Naive B cell (primary cell): Measurements from ENCODE around the gene TM9SF2. TPM values are rescaled to one million over a fixed set of nuclear protein-coding genes. Genes with fewer than 3 reads are reported as not detected.

Source experiments
- ATAC-seq, 2 donors: fragments of 150-1000 bp; cut with Tn5 transposase; 2 replicates each; pipeline ENCODE4 v1.10.0; 2021; ENCODE audit warnings: low read depth in 2 of 2, mild to moderate bottlenecking in 2 of 2, moderate library complexity in 2 of 2
- DNase-seq: peaks from one replicate; pipeline ENCODE4 v3.0.0; 2022
- H3K27ac Mint-ChIP-seq, 6 donors: one replicate each; pipeline ENCODE4 v1.8.0; 2020 to 2022; ENCODE audit warnings: mild to moderate bottlenecking in 6 of 6, mixed read lengths in 6 of 6, moderate library complexity in 5 of 6, inconsistent platforms in 2 of 6
- H3K27me3 Mint-ChIP-seq, 3 donors: one replicate each; pipeline ENCODE4 v1.8.0; 2021 to 2022; ENCODE audit warnings: mixed read lengths in 3 of 3, mild to moderate bottlenecking in 1 of 3
- H3K36me3 Mint-ChIP-seq, 2 donors: one replicate each; pipeline ENCODE4 v1.8.0; 2020 to 2022; ENCODE audit warnings: mixed read lengths in 2 of 2, inconsistent platforms in 1 of 2, mild to moderate bottlenecking in 1 of 2
- H3K4me1 Mint-ChIP-seq, 3 donors: one replicate each; pipeline ENCODE4 v1.8.0; 2020 to 2022; ENCODE audit warnings: mixed read lengths in 3 of 3, inconsistent platforms in 1 of 3, mild to moderate bottlenecking in 1 of 3, moderate library complexity in 1 of 3
- H3K4me3 Mint-ChIP-seq, 8 donors: one replicate each; pipeline ENCODE4 v1.8.0; 2020 to 2022; ENCODE audit warnings: mild to moderate bottlenecking in 8 of 8, mixed read lengths in 8 of 8, moderate library complexity in 8 of 8, inconsistent platforms in 2 of 8
- H3K9me3 Mint-ChIP-seq, 7 donors: one replicate each; pipeline ENCODE4 v1.8.0; 2020 to 2022; ENCODE audit warnings: mixed read lengths in 7 of 7, mild to moderate bottlenecking in 5 of 7, inconsistent platforms in 2 of 7, moderate library complexity in 1 of 7
- polyA plus RNA-seq, 6 donors: library from polyadenylated mRNA; unstranded; fragments of 300-500 nt; fragmentation: Illumina TruSeq; gene quantifications; one replicate each; pipeline ENCODE4 v1.2.3, GENCODE V29; 2021; ENCODE audit warnings: low read depth in 6 of 6

The TM9SF2 gene
- polyA plus RNA-seq, 6 donors from 2014 or later, result 60.7 to 140 (median 67.0) TPM

- Mint-ChIP-seq H3K4me1 (peaks cover 14 to 32% (median 32%) of the 10 kb centered on the region in 3 donors), H3K4me3 (no peak overlapping the region), H3K36me3 (peaks cover 43 to 46% of the 10 kb centered on the region in 2 donors), H3K27ac (peak overlapping the region in 4 of 6 donors; percentile 17 to 73 (median 47)), H3K27me3 (no peaks in the 10 kb centered on the region), H3K9me3 (no peaks in the 10 kb centered on the region)
- DNase-seq (no peak), ATAC-seq (no peak)
Measured at GRCh38 chr13:99523838-99524237, 22.6 kb downstream of the TM9SF2 start.

GRCh38 chr13:99525967-99526366, 24.7 kb downstream of the TM9SF2 start:
- Mint-ChIP-seq H3K27ac (peak overlapping the region in 5 of 6 donors; percentile 6 to 85 (median 81)), H3K4me3 (no peak overlapping the region), H3K9me3 (no peaks in the 10 kb centered on the region), H3K27me3 (no peaks in the 10 kb centered on the region), H3K36me3 (peaks cover 43 to 46% of the 10 kb centered on the region in 2 donors), H3K4me1 (peaks cover 14 to 32% (median 32%) of the 10 kb centered on the region in 3 donors)
- no peak for ATAC-seq
- DNase-seq, result no peak

GRCh38 chr13:99526549-99526948, 25.3 kb downstream of the TM9SF2 start:
- Mint-ChIP-seq H3K27ac (peak overlapping the region in 2 of 6 donors; percentile 36 to 85), H3K4me1 (peaks cover 14 to 32% (median 32%) of the 10 kb centered on the region in 3 donors), H3K9me3 (no peaks in the 10 kb centered on the region), H3K4me3 (no peak overlapping the region), H3K27me3 (no peaks in the 10 kb centered on the region), H3K36me3 (peaks cover 38 to 40% of the 10 kb centered on the region in 2 donors)
- DNase-seq (no peak), ATAC-seq (no peak)

- Mint-ChIP-seq H3K9me3 (no peaks in the 10 kb centered on the region), H3K27ac (peak overlapping the region in 3 of 6 donors; percentile 34 to 77 (median 36)), H3K27me3 (no peaks in the 10 kb centered on the region), H3K4me3 (peak overlapping the region in 2 of 8 donors; percentile 38), H3K4me1 (peaks cover 14 to 32% (median 32%) of the 10 kb centered on the region in 3 donors), H3K36me3 (peaks cover 30 to 38% of the 10 kb centered on the region in 2 donors)
- DNase-seq (no peak), ATAC-seq (no peak)
Measured at GRCh38 chr13:99527301-99527700, 26.0 kb downstream of the TM9SF2 start.

GRCh38 chr13:99528547-99528946, 27.3 kb downstream of the TM9SF2 start:
- Mint-ChIP-seq H3K9me3 (no peaks in the 10 kb centered on the region), H3K4me3 (no peak overlapping the region), H3K27ac (peak overlapping the region in 2 of 6 donors; percentile 63 to 86), H3K36me3 (peaks cover 31 to 36% of the 10 kb centered on the region in 2 donors), H3K27me3 (no peaks in the 10 kb centered on the region), H3K4me1 (peaks cover 14 to 31% (median 31%) of the 10 kb centered on the region in 3 donors)
- DNase-seq, result peak; percentile 33
- peak; percentile 67 to 77 for ATAC-seq

GRCh38 chr13:99536023-99536422, 34.8 kb downstream of the TM9SF2 start:
- peaks cover 7 to 9% of the 10 kb centered on the region in 2 donors for H3K36me3 Mint-ChIP-seq
- DNase-seq (no peak), ATAC-seq (no peak)
- H3K4me1 Mint-ChIP-seq, result no peaks in the 10 kb centered on the region
- no peak overlapping the region for H3K4me3 Mint-ChIP-seq
- H3K27me3 Mint-ChIP-seq, result no peaks in the 10 kb centered on the region
- H3K9me3 Mint-ChIP-seq, result no peaks in the 10 kb centered on the region
- peak overlapping the region in 1 of 6 donors; percentile 30 for H3K27ac Mint-ChIP-seq

GRCh38 chr13:99540530-99540929, 39.3 kb downstream of the TM9SF2 start:
- Mint-ChIP-seq H3K36me3 (peaks cover 8 to 13% of the 10 kb centered on the region in 2 donors), H3K9me3 (no peaks in the 10 kb centered on the region), H3K27me3 (no peaks in the 10 kb centered on the region), H3K4me1 (peaks cover 13 to 20% (median 14%) of the 10 kb centered on the region in 3 donors), H3K27ac (peak overlapping the region in 5 of 6 donors; percentile 54 to 81 (median 64)), H3K4me3 (no peak overlapping the region)
- DNase-seq, result no peak
- no peak for ATAC-seq

GRCh38 chr13:99542788-99543406, 41.6 kb downstream of the TM9SF2 start:
- H3K4me1 Mint-ChIP-seq, result peaks cover 14 to 27% (median 15%) of the 10 kb centered on the region in 3 donors
- peak overlapping the region; percentile 37 to 82 (median 60) for H3K4me3 Mint-ChIP-seq
- no peaks in the 10 kb centered on the region for H3K9me3 Mint-ChIP-seq
- DNase-seq, result peak; percentile 81
- H3K36me3 Mint-ChIP-seq, result peaks cover 10 to 17% of the 10 kb centered on the region in 2 donors
- peak; percentile 97 to 98 for ATAC-seq
- peak overlapping the region; percentile 64 to 96 (median 90) for H3K27ac Mint-ChIP-seq
- no peaks in the 10 kb centered on the region for H3K27me3 Mint-ChIP-seq

- peak overlapping the region in 3 of 8 donors; percentile 8 to 66 (median 30) for H3K4me3 Mint-ChIP-seq
- ATAC-seq (no peak), DNase-seq (no peak)
- peaks cover 23 to 31% of the 10 kb centered on the region in 2 donors for H3K36me3 Mint-ChIP-seq
- peaks cover 23 to 32% (median 25%) of the 10 kb centered on the region in 3 donors for H3K4me1 Mint-ChIP-seq
- H3K27me3 Mint-ChIP-seq, result no peaks in the 10 kb centered on the region
- H3K27ac Mint-ChIP-seq, result peak overlapping the region; percentile 47 to 93 (median 71)
- no peaks in the 10 kb centered on the region for H3K9me3 Mint-ChIP-seq
Measured at GRCh38 chr13:99545361-99545760, 44.1 kb downstream of the TM9SF2 start.

GRCh38 chr13:99545979-99546378, 44.7 kb downstream of the TM9SF2 start:
- H3K27me3 Mint-ChIP-seq, result no peaks in the 10 kb centered on the region

GRCh38 chr13:99546878-99547277, 45.6 kb downstream of the TM9SF2 start:
- DNase-seq, result no peak
- no peak for ATAC-seq
- H3K27me3 Mint-ChIP-seq, result no peaks in the 10 kb centered on the region
- H3K9me3 Mint-ChIP-seq, result no peaks in the 10 kb centered on the region
- H3K4me3 Mint-ChIP-seq, result no peak overlapping the region
- H3K27ac Mint-ChIP-seq, result peak overlapping the region in 2 of 6 donors; percentile 82 to 94
- peaks cover 26 to 34% (median 27%) of the 10 kb centered on the region in 3 donors for H3K4me1 Mint-ChIP-seq
- peaks cover 20 to 33% of the 10 kb centered on the region in 2 donors for H3K36me3 Mint-ChIP-seq

More at GRCh38 chr13:99545979-99546378, 44.7 kb downstream of the TM9SF2 start:
- H3K4me3 Mint-ChIP-seq, result peak overlapping the region in 3 of 8 donors; percentile 26 to 35 (median 30)
- peaks cover 20 to 28% of the 10 kb centered on the region in 2 donors for H3K36me3 Mint-ChIP-seq
- H3K9me3 Mint-ChIP-seq, result no peaks in the 10 kb centered on the region
- peaks cover 23 to 32% (median 26%) of the 10 kb centered on the region in 3 donors for H3K4me1 Mint-ChIP-seq
- H3K27ac Mint-ChIP-seq, result peak overlapping the region in 3 of 6 donors; percentile 72 to 93 (median 82)
- ATAC-seq (no peak), DNase-seq (no peak)

- H3K9me3 Mint-ChIP-seq, result no peaks in the 10 kb centered on the region
- H3K36me3 Mint-ChIP-seq, result peaks cover 25 to 27% of the 10 kb centered on the region in 2 donors
- H3K4me1 Mint-ChIP-seq, result peaks cover 12 to 23% (median 14%) of the 10 kb centered on the region in 3 donors
- H3K27me3 Mint-ChIP-seq, result no peaks in the 10 kb centered on the region
- ATAC-seq (peak in 1 of 2 donors; percentile 24), DNase-seq (no peak)
- H3K4me3 Mint-ChIP-seq, result no peak overlapping the region
- H3K27ac Mint-ChIP-seq, result peak overlapping the region in 5 of 6 donors; percentile 36 to 92 (median 44)
Measured at GRCh38 chr13:99548448-99548847, 47.2 kb downstream of the TM9SF2 start.

GRCh38 chr13:99553033-99553432, 51.8 kb downstream of the TM9SF2 start:
- Mint-ChIP-seq H3K36me3 (peaks cover 22 to 41% of the 10 kb centered on the region in 2 donors), H3K27me3 (no peaks in the 10 kb centered on the region), H3K4me1 (peaks cover 6 to 12% (median 9%) of the 10 kb centered on the region in 3 donors), H3K9me3 (no peaks in the 10 kb centered on the region), H3K27ac (peak overlapping the region in 1 of 6 donors; percentile 22), H3K4me3 (no peak overlapping the region)
- no peak for DNase-seq
- ATAC-seq, result no peak

GRCh38 chr13:99555149-99555548, 53.9 kb downstream of the TM9SF2 start:
- Mint-ChIP-seq H3K4me1 (peaks cover 2 to 6% (median 3%) of the 10 kb centered on the region in 3 donors), H3K36me3 (peaks cover 11 to 41% of the 10 kb centered on the region in 2 donors), H3K9me3 (no peaks in the 10 kb centered on the region), H3K27ac (no peak overlapping the region), H3K4me3 (no peak overlapping the region), H3K27me3 (no peaks in the 10 kb centered on the region)
- ATAC-seq, result no peak
- no peak for DNase-seq
